Measurements from ENCODE around the gene ADD3.

GRCh38 chr10:110091830-110092229 is 84.0 kb downstream of the ADD3 start:
- TF ChIP-seq, protein P1, sequence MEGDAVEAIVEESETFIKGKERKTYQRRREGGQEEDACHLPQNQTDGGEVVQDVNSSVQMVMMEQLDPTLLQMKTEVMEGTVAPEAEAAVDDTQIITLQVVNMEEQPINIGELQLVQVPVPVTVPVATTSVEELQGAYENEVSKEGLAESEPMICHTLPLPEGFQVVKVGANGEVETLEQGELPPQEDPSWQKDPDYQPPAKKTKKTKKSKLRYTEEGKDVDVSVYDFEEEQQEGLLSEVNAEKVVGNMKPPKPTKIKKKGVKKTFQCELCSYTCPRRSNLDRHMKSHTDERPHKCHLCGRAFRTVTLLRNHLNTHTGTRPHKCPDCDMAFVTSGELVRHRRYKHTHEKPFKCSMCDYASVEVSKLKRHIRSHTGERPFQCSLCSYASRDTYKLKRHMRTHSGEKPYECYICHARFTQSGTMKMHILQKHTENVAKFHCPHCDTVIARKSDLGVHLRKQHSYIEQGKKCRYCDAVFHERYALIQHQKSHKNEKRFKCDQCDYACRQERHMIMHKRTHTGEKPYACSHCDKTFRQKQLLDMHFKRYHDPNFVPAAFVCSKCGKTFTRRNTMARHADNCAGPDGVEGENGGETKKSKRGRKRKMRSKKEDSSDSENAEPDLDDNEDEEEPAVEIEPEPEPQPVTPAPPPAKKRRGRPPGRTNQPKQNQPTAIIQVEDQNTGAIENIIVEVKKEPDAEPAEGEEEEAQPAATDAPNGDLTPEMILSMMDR (IDR thresholded peaks at IDR 0.05; ENCODE audit: low read depth, low read length): no peak
- no peak for TF ChIP-seq POLR2A (IDR thresholded peaks at IDR 0.05; ENCODE audit: extremely low read depth, insufficient read length)
- TF ChIP-seq MYC (IDR thresholded peaks at IDR 0.05; ENCODE audit: low read depth, low read length): no peak
- TF ChIP-seq, protein P2, sequence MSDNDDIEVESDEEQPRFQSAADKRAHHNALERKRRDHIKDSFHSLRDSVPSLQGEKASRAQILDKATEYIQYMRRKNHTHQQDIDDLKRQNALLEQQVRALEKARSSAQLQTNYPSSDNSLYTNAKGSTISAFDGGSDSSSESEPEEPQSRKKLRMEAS (IDR thresholded peaks at IDR 0.05; ENCODE audit: low read depth, low read length): no peak

Measured in NB4 (cell line).